HG03460 (cell line): Measurements from ENCODE around the gene ABLIM1.

Source experiments
- ATAC-seq: cut with Tn5 transposase; IDR thresholded peaks from one replicate; pipeline ENCODE4 v1.9.1; 2021; ENCODE audit not compliant: unreplicated experiment

ABLIM1 gene

DNA sequence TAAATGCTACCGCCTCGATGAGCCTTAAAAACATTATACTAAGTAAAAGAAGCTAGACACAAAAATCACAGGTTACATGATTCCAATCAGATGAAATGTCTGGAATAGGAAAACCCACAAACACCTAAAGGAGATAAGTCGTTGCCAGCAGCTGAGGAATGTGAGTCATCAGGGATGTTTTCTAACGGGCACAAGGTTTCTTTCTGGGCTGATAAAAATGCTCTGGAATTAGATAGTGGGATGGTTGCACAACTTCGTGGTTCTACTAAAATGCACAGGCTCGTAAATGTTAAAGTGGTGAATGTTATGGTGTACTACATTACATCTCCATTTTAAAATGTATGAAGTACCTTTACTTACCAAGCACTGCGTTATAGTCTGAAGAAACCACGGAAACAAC, 9.7 kb downstream of the ABLIM1 start:
- ATAC-seq: no peak

DNA sequence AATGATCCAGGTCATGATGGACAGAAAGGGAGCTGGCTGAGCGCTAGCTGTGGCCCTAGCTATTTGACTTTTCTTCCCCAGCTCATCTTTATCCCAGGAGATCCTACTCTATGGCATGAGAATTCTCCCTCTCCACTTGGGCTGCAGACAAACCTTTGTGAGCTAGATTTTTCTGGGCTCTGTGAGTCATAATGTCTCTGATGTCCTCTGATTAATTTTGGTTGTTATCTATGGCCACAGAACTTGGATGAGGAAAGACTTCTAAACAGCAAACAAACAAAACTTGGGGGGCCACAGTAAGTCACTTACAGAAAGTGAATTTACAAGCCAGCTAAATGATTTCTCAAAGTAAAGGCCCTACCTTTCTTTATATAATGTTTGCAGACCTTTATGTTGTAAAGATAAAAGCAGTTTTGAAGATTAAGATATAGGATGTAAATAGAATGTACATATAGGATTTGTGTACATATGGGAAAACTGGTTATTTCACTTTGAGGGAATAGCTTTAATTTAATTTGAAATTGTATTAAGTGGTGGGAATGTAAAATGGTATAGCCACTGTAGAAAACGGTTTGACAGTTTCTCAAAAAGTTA, 10.4 kb downstream of the ABLIM1 start:
- ATAC-seq: no peak

GRCh38 chr10:114646426-114646825, 11.6 kb downstream of the ABLIM1 start:
- no peak for ATAC-seq

DNA sequence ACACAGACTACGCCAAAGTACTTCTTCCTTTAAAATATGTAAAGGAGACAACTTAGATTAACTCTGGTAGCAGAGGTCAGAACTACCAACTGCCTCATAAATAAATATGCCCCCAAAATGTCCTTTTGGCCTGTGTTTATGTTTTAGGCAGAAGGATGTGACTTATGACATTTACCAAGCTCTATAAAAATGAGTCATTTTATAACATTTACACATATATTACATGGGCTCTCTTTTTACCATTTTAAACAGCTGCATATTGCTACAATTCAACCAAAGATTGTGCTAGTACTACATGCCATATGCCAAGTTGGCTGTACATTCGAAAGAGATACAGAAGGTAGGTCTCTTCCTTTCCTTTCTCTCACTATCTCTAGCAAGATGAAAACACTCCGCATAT, 12.4 kb downstream of the ABLIM1 start:
- ATAC-seq: no peak

DNA sequence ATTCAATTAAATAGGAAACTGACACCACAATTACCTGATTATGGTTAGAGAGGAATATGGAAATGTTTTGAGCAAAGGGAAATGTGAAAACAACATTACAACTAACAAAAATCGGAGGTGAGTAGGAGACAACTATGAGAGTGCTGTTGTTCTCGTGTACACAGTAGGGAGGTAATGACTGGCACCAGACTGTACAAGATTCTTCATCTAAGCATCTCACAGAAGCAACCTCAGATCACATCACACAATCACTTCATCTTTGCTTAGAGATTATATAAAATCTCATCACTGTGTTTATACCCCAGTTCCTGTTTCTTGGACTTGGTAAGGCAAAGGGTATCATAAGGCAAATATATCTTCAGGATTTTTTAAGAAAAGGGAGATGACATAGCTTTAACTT, 14.9 kb downstream of the ABLIM1 start:
- ATAC-seq: no peak

GRCh38 chr10:114642729-114643128, 15.3 kb downstream of the ABLIM1 start:
- ATAC-seq: no peak

GRCh38 chr10:114638821-114639625, 19.1 kb downstream of the ABLIM1 start:
- ATAC-seq: peak; percentile 65

DNA sequence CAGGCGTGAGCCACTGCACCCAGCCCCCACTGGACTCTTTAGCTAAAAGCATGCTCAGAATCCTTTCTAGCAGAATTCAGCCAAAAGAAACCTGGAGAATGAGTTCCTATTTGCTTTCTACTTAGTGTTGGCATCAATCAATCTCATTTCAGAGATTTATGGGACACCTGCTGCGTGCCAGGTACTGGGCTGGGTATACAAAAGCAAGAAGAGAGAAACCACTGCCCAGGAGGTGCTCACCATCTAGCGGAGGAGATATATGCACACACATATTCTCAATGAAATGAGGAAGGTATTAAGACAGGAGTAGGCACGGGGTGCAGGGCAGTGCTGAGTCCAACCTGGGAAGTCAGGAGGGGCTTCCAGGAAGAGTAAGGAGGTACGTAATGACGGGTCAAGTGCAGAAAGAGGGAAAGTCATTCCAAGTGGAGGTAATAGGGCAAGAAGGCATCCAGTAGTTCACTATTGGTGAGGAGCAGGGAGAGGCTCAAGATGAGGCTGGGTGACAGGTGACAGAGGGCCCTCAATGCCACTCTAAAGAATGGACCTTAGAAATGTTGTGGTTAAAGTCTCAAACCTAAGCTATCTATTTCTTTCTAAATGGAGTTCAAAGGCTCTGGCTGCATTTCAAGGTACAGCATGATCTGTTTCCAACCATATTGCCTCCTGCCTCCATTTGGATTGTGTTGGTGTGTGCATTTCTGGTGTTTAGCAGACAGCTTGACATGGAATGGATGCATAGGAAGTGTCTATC, 22.1 kb downstream of the ABLIM1 start:
- ATAC-seq: no peak

DNA sequence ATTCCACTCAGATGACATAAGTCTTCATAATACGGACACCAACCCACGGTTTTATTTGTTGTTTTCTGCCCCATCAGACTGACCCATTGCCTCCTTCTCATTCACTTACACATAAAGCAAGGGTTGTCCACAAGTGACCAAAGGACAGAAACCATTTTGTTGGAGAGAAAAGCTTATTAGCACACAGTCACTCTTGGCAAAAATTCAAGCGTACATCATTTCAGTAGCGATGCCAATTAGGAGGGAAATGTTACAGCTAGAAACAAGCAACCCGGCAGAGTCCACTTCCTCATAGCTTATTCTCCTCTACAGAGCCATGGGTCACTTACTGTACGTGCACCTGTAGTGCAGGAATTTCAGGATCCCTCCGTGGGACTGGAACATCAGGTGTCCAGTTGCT, 23.0 kb downstream of the ABLIM1 start:
- no peak for ATAC-seq

- ATAC-seq: no peak
Measured at GRCh38 chr10:114634609-114634979, 23.5 kb downstream of the ABLIM1 start.

DNA sequence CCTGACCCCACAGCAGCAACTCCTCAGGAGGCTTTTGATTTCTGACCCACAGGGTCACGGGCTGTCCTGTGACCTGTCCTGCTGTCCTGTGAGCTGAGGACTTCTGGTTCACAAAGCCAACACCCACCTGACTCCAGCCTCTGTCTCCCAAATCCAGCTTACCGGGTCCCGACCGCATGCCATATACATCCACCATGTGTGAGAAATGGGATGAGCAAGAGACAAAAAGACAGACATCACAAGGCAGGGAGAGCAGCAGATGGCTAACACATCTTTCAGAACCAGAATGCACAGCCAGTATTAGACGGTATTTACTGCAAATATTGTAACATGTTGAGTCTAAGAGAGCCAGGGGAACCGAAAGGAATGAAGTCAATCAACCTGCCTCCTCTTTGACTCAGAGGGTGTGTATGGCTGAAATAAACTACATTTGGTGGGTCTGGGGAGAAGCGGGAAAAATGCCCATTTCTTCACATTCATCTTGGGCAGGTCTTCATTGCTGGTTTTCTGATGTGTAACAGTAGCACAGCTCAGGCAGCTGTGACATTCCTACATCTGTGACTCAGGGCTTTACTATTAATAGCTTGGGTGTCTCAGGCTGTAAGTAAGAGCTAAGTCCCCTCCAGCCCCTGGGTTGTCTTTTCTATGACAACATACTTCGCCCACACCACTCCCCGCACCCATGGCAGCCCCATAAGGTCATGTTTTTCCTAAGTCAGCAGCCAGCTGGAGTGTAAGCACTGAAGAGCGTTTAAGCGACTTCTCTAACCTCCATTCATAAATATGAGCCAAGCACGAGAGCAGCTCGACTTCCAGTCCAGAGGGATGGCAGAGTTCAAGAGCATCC, 25.0 kb downstream of the ABLIM1 start:
- no peak for ATAC-seq

DNA sequence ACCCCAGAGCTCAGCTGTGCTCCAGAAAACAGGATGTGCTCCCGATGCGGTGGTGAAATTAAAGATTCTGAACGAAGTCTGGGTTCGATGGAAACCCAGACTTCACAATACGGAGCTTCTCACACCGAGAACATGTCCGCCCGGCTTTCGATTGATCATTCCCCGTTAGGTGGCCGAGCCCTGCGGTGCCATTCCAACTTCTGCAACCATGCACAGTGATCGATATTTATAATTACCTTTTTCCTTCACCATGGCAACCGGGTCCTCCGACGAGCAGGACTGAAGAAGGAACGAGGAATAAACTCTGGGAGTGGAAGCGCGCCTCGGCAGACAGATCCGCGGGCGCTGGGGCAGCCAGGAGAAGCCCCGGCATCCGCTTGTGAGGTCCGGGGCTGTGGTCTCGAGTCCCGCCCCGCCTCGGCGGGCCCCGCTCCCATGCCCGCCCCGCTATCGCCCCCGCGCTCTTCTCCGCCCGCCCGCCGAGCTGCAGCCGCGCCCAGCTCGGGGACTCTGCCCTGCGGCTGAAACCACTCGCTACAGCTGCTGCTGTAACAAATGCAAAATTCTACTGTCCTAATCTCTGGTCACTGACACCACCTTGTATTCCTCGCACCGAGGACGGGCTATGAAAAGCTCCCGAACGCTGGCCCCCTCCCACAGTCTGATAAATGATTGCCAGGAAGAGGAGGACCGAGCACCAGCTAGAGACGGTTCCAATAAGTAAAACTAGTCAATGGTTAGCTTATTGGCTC, 26.2 kb downstream of the ABLIM1 start:
- peak; percentile 70 for ATAC-seq

DNA sequence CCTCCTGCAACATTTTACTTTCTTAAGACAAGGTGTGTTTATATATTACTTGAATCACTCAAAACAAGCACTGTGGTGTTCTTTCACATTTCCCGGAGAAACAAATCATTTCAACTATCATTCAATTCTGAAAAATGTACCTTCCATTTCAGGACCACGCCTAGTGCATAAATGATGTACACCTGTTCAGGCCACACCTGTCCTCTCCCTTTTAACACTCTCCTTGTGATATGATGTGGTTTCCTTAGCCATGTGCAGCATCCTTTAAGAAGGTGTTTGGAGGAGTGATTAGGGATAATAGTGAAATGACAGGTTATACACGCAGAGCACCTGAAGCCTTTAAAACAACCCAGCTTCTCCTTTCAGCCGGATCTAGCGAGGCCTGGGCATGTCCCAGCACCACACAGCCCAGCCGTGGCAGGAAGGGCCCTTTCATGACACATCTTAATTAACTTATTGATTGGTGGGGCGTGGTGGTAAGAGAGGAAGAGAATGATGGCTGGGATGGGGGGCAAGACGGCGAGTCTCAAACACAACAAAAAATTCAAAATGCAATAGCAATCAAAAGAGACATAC, 26.9 kb downstream of the ABLIM1 start:
- ATAC-seq: no peak

GRCh38 chr10:114629824-114630730, 28.0 kb downstream of the ABLIM1 start:
- ATAC-seq: no peak

DNA sequence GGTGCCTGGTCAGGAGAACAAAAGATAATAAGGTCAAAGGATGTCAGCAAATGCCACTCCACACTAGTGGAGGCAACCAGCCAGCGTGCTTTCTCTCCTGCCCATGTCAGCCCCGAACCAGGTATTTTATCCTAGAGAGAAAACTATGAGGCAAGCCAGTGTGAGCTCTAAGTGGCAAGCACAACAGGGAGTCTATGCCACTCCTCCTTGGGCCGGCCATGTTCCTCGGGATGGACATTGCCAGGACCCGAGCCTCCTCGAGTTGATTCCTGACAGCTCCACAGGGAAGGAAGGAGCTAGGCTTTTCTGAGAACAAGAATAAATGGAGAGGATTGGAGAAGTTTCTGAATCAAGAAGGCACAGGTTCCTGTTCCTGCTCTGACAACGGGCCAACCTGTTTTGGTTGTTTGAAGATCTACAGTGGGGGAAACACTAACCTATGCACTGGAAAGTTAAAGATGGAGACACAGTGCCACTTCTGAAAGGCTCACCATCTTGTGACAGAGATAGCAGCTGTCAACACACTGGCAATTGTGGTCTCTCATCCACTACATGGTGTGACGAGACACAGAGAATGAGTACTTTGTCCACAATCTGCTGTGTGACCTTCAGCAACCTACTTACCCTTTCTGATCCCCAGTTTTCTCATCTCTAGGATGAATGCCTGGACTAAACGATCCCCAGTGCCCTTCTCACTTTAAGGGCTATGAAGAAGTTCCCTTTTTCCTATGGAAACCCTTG, 28.8 kb downstream of the ABLIM1 start:
- no peak for ATAC-seq

DNA sequence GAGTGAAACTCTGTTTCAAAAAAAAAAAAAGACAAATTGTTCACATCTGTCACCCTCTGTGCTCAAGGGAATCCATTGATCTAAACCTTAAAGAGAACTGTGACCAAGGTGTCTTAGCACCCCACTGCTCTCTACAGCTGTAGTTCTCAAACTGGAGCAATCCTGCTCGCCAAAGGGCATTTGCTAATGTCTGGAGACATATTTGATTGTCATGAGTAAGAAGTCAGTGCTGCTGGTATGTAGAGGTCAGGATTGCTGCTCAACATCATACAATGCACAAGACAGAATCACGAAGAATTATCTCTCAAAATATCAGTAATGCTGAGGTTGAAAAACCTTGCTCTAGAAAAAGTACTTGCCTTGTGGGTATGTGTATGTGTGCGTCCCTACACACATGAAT, 30.0 kb downstream of the ABLIM1 start:
- no peak for ATAC-seq

DNA sequence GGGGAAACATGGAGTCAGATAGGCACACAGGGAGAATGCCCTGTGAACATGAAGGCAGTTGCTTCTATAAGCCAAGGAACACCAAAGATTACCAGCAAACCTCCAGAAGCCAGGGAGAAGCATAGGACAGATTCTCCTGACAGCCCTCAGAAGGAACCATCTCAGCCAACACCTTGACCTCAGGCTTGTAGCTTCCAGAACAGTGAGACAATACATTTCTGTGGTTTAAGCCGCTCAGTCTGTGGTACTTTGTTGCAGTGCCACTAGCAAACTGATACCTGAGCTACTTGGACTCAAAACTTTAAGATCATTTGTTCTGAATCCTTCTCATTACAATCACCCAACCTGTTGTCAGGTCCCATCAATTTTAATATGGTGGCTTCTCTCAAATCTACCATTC, 31.2 kb downstream of the ABLIM1 start:
- ATAC-seq: no peak
